Measurements from ENCODE around the gene REXO5.

The REXO5 gene

DNA sequence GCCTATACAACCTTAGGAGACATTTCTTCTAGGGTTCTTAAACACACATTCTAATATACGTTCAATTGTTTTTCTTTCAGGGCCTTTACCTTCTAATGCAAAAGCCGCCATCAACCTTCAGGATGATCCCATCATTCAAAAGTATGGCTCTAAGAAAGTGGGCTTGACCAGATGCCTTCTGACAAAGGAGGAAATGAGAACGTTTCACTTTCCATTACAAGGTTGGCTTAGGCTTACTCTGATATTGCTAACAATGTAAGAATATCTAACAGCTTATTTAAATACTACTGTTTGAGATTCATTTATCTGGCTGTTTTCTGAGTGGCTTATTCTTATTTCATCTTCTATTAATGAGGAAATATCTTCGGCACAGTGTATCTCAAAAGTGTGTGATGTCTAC is 15.4 kb downstream of the REXO5 start:
- Histone ChIP-seq H3K9ac (no peak overlapping the region), H3K27ac (no peak overlapping the region), H3K27me3 (ENCODE audit: control insufficient read depth, insufficient read depth, low read length) (no peaks in the 10 kb centered on the region), H3K4me3 (ENCODE audit: low read depth, low read length) (no peak overlapping the region), H3K4me2 (ENCODE audit: low read length) (no peak overlapping the region), H3K36me3 (ENCODE audit: control insufficient read depth, insufficient read depth, low read length) (no peaks in the 10 kb centered on the region), H3K4me1 (peaks cover 51% of the 10 kb centered on the region), H3K9me3 (ENCODE audit: control insufficient read depth, low read length) (no peaks in the 10 kb centered on the region), H2AFZ (no peak overlapping the region), H3K79me2 (peaks cover 6% of the 10 kb centered on the region)
- TF ChIP-seq CTCF (IDR thresholded peaks at IDR 0.05), result no peak

DNA sequence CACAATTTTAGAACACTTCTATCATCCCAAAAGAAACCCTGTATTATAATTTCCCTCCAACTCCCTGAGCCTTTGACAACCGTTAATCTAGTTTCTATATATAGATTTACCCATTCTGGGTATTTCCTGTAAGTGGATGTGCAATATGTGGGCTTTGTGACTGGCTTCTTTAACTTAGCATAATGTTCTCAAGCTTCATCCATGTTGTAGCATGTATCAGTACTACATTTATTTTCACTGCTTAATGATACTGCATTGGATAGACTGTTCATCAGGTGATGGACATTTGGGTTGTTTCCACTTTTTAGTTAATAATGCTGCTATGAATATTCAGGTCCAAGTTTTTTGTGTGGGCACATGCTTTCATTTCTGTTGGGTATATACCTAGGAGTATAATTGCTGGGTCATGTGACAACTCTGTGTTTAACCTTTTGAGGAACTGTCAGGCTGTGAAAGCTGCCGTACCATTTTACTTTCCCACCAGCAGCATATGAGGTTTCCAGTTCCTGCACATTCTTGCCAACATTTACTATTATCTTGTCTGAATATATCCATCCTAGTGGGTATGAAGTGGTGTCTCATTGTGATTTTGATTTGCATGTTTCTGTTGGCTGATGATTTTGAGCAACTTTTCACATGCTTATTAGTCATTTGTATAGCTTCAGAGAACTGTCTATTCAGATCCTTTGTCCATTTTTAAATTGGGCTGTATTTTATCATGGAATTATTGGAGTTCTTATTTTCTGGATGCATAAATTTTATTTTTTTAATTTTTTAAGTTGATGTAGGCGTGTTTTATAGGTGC is 16.4 kb downstream of the REXO5 start:
- H3K9me3 ChIP-seq (ENCODE audit: control insufficient read depth, low read length), result no peaks in the 10 kb centered on the region
- peaks cover 48% of the 10 kb centered on the region for H3K4me1 ChIP-seq
- H3K36me3 ChIP-seq (ENCODE audit: control insufficient read depth, insufficient read depth, low read length), result no peaks in the 10 kb centered on the region
- no peak overlapping the region for H3K27ac ChIP-seq
- no peak overlapping the region for H2AFZ ChIP-seq
- no peak for TF ChIP-seq CTCF (IDR thresholded peaks at IDR 0.05)
- no peak overlapping the region for H3K4me3 ChIP-seq (ENCODE audit: low read depth, low read length)
- no peak overlapping the region for H3K4me2 ChIP-seq (ENCODE audit: low read length)
- H3K9ac ChIP-seq, result no peak overlapping the region
- H3K27me3 ChIP-seq (ENCODE audit: control insufficient read depth, insufficient read depth, low read length), result no peaks in the 10 kb centered on the region
- H3K79me2 ChIP-seq, result peaks cover 6% of the 10 kb centered on the region

DNA sequence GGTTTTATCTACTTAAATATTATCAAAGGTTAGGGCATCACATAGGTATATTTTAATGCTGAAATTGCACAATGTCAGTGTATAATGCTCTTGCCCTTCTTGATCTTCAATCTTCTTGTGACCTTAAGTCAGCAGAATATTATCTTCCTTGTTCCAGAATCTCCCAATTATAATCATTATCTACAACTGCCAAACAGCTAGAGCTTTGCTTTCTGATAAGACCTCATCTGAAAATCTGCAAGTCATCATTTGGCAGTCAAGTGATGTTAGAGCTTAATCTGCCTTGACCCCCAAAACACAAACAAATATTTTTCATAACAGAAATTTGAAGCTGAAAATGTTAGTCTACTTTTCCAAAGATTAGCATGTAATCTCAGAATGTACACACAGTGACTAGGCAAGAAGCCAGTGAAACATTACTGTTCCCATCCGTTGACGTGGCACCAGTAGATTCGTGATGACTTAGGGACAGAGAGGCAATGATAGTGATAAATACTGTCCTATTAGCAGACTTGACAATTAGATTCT is 19.8 kb downstream of the REXO5 start:
- Histone ChIP-seq H3K9ac (no peak overlapping the region), H3K4me3 (ENCODE audit: low read depth, low read length) (peak overlapping the region; percentile 22), H3K36me3 (ENCODE audit: control insufficient read depth, insufficient read depth, low read length) (peaks cover 4% of the 10 kb centered on the region), H3K79me2 (peaks cover 6% of the 10 kb centered on the region), H3K4me2 (ENCODE audit: low read length) (peak overlapping the region; percentile 43), H3K27ac (peak overlapping the region; percentile 83), H2AFZ (peak overlapping the region; percentile 19), H3K9me3 (ENCODE audit: control insufficient read depth, low read length) (no peaks in the 10 kb centered on the region), H3K4me1 (peaks cover 48% of the 10 kb centered on the region), H3K27me3 (ENCODE audit: control insufficient read depth, insufficient read depth, low read length) (no peaks in the 10 kb centered on the region)
- TF ChIP-seq CTCF (IDR thresholded peaks at IDR 0.05), result no peak

DNA sequence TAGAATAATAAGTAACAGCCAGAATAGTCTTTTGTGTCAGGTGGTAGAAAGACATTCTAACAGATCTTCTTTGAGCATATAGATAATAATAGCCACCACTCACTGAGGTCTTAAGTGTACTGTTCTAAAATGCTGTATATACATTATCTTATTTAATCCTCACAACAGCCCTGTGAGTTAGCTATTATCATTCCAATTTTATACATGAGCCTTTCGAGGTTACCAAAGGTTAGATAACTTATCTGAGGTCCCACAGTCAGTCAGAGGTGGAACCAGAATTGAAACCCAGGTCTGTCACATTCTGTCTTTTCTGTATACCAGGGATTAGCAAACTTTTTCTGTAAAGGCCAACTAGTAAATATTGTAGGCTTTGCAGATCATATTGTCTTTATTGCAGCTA is 23.2 kb downstream of the REXO5 start:
- H3K9me3 ChIP-seq (ENCODE audit: control insufficient read depth, low read length), result no peaks in the 10 kb centered on the region
- no peak overlapping the region for H3K9ac ChIP-seq
- no peaks in the 10 kb centered on the region for H3K79me2 ChIP-seq
- no peak for TF ChIP-seq CTCF (IDR thresholded peaks at IDR 0.05)
- peaks cover 31% of the 10 kb centered on the region for H3K4me1 ChIP-seq
- H3K27me3 ChIP-seq (ENCODE audit: control insufficient read depth, insufficient read depth, low read length), result no peaks in the 10 kb centered on the region
- H3K4me3 ChIP-seq (ENCODE audit: low read depth, low read length), result no peak overlapping the region
- no peak overlapping the region for H3K27ac ChIP-seq
- no peak overlapping the region for H3K4me2 ChIP-seq (ENCODE audit: low read length)
- peaks cover 4% of the 10 kb centered on the region for H3K36me3 ChIP-seq (ENCODE audit: control insufficient read depth, insufficient read depth, low read length)
- H2AFZ ChIP-seq, result no peak overlapping the region

DNA sequence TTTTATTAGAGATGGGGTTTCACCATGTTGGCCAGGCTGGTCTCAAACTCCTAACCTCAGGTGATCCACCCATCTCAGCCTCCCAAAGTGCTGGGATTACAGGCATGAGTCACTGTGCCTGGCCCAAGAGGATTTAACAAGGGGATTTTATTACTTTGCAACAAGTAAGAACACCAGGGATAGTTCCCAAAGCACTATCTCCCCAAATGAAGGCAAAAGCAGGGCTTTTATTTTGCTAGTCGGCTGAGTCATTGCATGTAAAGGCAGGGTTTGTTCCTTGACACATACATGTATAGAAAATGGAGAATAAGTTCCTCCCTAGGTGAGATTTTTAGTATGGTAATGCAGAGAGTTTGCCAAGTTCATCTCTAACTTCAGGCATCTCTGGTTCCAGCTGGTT is 24.0 kb downstream of the REXO5 start:
- Histone ChIP-seq H3K79me2 (no peaks in the 10 kb centered on the region), H2AFZ (no peak overlapping the region), H3K27ac (no peak overlapping the region), H3K9me3 (ENCODE audit: control insufficient read depth, low read length) (no peaks in the 10 kb centered on the region), H3K4me1 (peaks cover 22% of the 10 kb centered on the region), H3K4me2 (ENCODE audit: low read length) (no peak overlapping the region), H3K9ac (no peak overlapping the region), H3K4me3 (ENCODE audit: low read depth, low read length) (no peak overlapping the region), H3K27me3 (ENCODE audit: control insufficient read depth, insufficient read depth, low read length) (no peaks in the 10 kb centered on the region), H3K36me3 (ENCODE audit: control insufficient read depth, insufficient read depth, low read length) (peaks cover 4% of the 10 kb centered on the region)
- no peak for TF ChIP-seq CTCF (IDR thresholded peaks at IDR 0.05)
